Measurements from ENCODE around the gene NDUFB7.
A peak's percentile ranks its signal among the peaks of the same experiment; 100 is the strongest.
"Not testable (repeated sequence)": the region's sequence is repeated elsewhere in the genome, so short reads cannot be mapped to it uniquely, and the experiment has no call there.

The NDUFB7 gene

DNA sequence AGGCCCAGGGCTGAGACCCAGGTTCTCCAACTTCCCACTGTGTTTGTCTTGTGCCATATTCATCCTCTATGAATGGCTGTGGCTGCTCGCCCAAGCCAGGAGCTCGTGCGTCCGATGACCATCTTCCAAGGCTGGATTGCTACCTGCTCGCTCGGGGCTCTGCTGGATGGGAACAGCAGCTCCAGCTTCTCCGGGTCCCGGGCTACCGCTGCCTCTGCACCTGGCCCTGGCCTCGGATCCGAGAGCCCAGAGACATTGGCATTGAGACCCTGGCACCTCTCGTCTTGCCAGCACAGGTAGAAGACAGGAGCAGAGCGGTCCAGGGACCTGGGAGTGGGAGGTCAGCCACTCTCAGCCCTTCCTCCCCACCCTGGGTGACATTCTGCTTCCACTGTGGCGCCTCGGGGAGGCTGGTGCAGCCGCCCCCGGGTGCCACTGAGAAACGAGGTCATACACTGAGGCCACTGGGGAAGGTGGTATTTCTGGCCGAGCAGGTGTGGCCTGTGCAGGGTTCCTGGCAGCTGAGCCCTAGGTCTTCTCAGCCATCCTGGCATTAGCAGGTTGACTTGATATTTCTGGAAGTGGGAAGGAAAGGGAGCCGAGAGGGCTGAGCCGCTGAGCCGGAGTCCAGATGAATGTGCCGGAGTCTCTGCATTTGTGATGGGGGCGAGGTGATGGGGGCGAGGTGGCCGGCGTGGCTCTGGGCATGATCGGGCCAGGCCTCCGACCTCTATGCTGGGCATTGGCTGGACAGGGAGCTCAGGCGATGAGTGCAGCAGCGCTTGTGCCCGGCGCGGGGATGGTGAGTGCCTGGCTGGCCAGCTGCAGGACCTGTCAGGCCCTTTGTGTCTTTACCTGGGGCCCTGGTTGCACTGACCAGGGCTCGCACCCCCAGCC is 18.6 kb downstream of the NDUFB7 start:
- TF ChIP-seq EZH2phosphoT487 (IDR thresholded peaks at IDR 0.05; ENCODE audit: borderline replicate concordance, low read length): no peak
- H4K20me1 ChIP-seq (ENCODE audit: control insufficient read depth, insufficient read depth, low read depth, low read length): peaks cover 11% of the 10 kb centered on the region; the same call in 1 of the 2 replicates
- no peaks in the 10 kb centered on the region for H3K9me3 ChIP-seq (ENCODE audit: control insufficient read depth, insufficient read depth, low read length)
- H3K27me3 ChIP-seq (ENCODE audit: control insufficient read depth, low read length): no peaks in the 10 kb centered on the region
- peaks cover 13% of the 10 kb centered on the region; the same call in 1 of the 2 replicates for H3K36me3 ChIP-seq (ENCODE audit: control insufficient read depth, low read length)
- no peak overlapping the region for H3K4me3 ChIP-seq (ENCODE audit: low read length)
- H3K79me2 ChIP-seq (ENCODE audit: control insufficient read depth, low read length): peaks cover 62% of the 10 kb centered on the region
- no peaks in the 10 kb centered on the region for H3F3A ChIP-seq (ENCODE audit: control insufficient read depth, insufficient read depth)
- H3K27ac ChIP-seq (ENCODE audit: low read depth, low read length): no peak overlapping the region
- H3K9me2 ChIP-seq (replicated peaks; ENCODE audit: control insufficient read depth, low read length): no peaks in the 10 kb centered on the region
- no peak overlapping the region for H3K4me2 ChIP-seq (ENCODE audit: low read length)
- peaks cover 33% of the 10 kb centered on the region for H3K4me1 ChIP-seq (ENCODE audit: control insufficient read depth, low read length)

DNA sequence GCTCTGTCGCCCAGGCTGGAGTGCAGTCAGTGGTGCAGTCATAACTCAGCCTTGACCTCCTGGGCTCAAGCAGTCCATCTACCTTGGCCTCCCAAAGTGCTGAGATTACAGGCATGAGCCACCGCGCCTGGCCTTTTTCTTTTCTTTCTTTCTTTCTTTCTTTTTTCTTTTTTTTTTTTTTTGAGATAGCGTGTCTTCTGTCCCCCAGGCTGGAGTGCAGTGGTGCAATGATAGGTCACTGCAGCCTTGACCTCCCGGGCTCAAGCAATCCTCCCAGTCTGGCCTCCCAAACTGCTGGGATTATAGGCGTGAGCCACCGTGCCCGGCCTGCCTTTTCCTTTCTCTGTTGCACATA is 19.9 kb downstream of the NDUFB7 start:
- H3K79me2 ChIP-seq (ENCODE audit: control insufficient read depth, low read length): peaks cover 60% of the 10 kb centered on the region
- H3K4me3 ChIP-seq (ENCODE audit: low read length); H3K27ac ChIP-seq (ENCODE audit: low read depth, low read length); H3K9me2 ChIP-seq (replicated peaks; ENCODE audit: control insufficient read depth, low read length); H3K4me2 ChIP-seq (ENCODE audit: low read length); H3K27me3 ChIP-seq (ENCODE audit: control insufficient read depth, low read length); H3K9me3 ChIP-seq (ENCODE audit: control insufficient read depth, insufficient read depth, low read length); H3F3A ChIP-seq (ENCODE audit: control insufficient read depth, insufficient read depth): not testable (repeated sequence)
- H3K36me3 ChIP-seq (ENCODE audit: control insufficient read depth, low read length): peaks cover 13% of the 10 kb centered on the region; the same call in 1 of the 2 replicates
- peaks cover 31% of the 10 kb centered on the region for H3K4me1 ChIP-seq (ENCODE audit: control insufficient read depth, low read length)
- peaks cover 11% of the 10 kb centered on the region; the same call in 1 of the 2 replicates for H4K20me1 ChIP-seq (ENCODE audit: control insufficient read depth, insufficient read depth, low read depth, low read length)

DNA sequence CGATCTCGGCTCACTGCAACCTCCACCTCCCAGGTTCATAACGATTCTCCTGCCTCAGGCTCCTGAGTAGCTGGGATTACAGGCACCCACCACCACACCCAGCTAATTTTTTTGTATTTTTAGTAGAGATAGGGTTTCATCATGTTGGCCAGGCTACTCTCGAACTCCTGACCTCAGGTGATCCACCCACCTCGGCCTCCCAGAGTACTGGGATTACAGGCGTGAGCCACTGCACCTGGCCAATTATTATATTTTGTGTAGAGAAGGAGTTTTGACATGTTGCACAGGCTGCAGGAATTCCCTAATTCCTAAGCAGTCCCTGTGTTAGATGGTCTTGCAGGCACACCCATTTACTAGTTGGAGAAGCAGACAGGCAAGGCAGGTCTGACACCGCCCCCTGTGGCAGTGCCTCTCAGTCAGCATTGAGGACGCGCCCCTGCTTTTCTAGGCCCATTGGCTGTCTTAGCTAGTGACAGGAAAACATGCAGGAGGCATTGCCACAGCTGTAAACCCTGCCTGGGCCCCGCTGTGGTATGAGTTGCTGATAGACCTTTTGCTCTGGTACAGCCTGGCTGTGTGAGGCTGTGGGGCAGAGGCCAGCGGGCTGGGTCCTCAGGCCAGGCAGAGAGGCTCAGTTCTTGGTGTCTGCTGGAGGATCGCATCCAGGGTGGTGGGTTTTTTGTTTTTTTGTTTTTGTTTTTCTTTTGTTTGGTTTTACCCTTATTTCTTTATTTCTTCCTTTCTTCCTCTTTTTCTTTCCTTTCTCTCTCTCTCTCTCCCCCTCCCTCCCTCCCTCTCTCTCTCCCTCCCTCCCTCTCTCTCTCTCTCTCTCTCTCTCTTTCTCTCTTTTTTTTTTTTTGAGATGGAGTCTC is 20.5 kb downstream of the NDUFB7 start:
- H3K4me1 ChIP-seq (ENCODE audit: control insufficient read depth, low read length): peaks cover 26% of the 10 kb centered on the region
- H3K36me3 ChIP-seq (ENCODE audit: control insufficient read depth, low read length): peaks cover 13% of the 10 kb centered on the region; the same call in 1 of the 2 replicates
- peak overlapping the region; percentile 14; the same call in 1 of the 2 replicates for H3K27ac ChIP-seq (ENCODE audit: low read depth, low read length)
- H4K20me1 ChIP-seq (ENCODE audit: control insufficient read depth, insufficient read depth, low read depth, low read length): peaks cover 11% of the 10 kb centered on the region; the same call in 1 of the 2 replicates
- H3K9me3 ChIP-seq (ENCODE audit: control insufficient read depth, insufficient read depth, low read length); H3K27me3 ChIP-seq (ENCODE audit: control insufficient read depth, low read length); H3K4me3 ChIP-seq (ENCODE audit: low read length); H3F3A ChIP-seq (ENCODE audit: control insufficient read depth, insufficient read depth); H3K9me2 ChIP-seq (replicated peaks; ENCODE audit: control insufficient read depth, low read length): not testable (repeated sequence)
- H3K79me2 ChIP-seq (ENCODE audit: control insufficient read depth, low read length): peaks cover 59% of the 10 kb centered on the region
- TF ChIP-seq, protein P1, sequence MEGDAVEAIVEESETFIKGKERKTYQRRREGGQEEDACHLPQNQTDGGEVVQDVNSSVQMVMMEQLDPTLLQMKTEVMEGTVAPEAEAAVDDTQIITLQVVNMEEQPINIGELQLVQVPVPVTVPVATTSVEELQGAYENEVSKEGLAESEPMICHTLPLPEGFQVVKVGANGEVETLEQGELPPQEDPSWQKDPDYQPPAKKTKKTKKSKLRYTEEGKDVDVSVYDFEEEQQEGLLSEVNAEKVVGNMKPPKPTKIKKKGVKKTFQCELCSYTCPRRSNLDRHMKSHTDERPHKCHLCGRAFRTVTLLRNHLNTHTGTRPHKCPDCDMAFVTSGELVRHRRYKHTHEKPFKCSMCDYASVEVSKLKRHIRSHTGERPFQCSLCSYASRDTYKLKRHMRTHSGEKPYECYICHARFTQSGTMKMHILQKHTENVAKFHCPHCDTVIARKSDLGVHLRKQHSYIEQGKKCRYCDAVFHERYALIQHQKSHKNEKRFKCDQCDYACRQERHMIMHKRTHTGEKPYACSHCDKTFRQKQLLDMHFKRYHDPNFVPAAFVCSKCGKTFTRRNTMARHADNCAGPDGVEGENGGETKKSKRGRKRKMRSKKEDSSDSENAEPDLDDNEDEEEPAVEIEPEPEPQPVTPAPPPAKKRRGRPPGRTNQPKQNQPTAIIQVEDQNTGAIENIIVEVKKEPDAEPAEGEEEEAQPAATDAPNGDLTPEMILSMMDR (IDR thresholded peaks at IDR 0.05; ENCODE audit: low read depth, low read length, poor library complexity, severe bottlenecking): peak; percentile 62
- peak overlapping the region; percentile 27; the same call in 1 of the 2 replicates for H3K4me2 ChIP-seq (ENCODE audit: low read length)

DNA sequence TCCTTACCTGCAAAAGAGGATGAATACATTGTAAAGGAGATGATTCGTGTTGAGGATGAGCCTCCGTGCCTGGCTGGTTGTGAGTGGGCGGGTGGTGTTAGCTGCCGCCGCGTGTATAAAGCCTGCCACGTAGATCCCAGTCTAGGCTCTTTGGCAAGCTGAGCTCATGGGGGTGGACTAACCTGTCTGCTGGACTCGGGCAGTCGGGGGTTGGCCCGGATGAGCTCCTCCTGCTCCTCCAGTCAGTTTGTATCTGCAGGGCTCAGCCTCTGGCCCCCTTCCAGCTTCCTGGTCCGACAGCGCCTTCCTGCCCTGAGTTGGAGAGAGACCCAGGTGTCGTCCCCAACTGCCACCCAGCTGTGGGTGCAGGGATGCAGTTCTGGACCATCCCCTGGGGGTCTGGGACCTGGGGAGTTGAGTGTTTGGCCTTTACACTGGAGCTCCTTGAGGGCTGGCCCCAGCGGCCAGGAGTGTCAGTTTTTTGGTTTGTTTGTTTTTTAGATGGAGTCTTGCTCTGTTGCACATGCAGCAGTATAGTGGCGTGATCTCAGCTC is 21.6 kb downstream of the NDUFB7 start:
- H3K27me3 ChIP-seq (ENCODE audit: control insufficient read depth, low read length): no peaks in the 10 kb centered on the region
- no peak overlapping the region for H3K4me3 ChIP-seq (ENCODE audit: low read length)
- H3F3A ChIP-seq (ENCODE audit: control insufficient read depth, insufficient read depth): no peaks in the 10 kb centered on the region
- H3K9me2 ChIP-seq (replicated peaks; ENCODE audit: control insufficient read depth, low read length): no peaks in the 10 kb centered on the region
- peaks cover 15% of the 10 kb centered on the region; the same call in 1 of the 2 replicates for H3K36me3 ChIP-seq (ENCODE audit: control insufficient read depth, low read length)
- H4K20me1 ChIP-seq (ENCODE audit: control insufficient read depth, insufficient read depth, low read depth, low read length): peaks cover 11% of the 10 kb centered on the region; the same call in 1 of the 2 replicates
- TF ChIP-seq, protein P1 (IDR thresholded peaks at IDR 0.05; ENCODE audit: low read depth, low read length, poor library complexity, severe bottlenecking): no peak
- TF ChIP-seq EZH2phosphoT487 (IDR thresholded peaks at IDR 0.05; ENCODE audit: borderline replicate concordance, low read length): no peak
- H3K27ac ChIP-seq (ENCODE audit: low read depth, low read length): 0 out of 2 replicates have a peak overlapping the region, but pooled peaks have one; percentile 2
- H3K79me2 ChIP-seq (ENCODE audit: control insufficient read depth, low read length): peaks cover 61% of the 10 kb centered on the region
- H3K4me2 ChIP-seq (ENCODE audit: low read length): peak overlapping the region; percentile 41
- peaks cover 25% of the 10 kb centered on the region for H3K4me1 ChIP-seq (ENCODE audit: control insufficient read depth, low read length)
- H3K9me3 ChIP-seq (ENCODE audit: control insufficient read depth, insufficient read depth, low read length): no peaks in the 10 kb centered on the region

Measured in DOHH2 (cell line).